Urinary bladder (tissue), 4 donors: ENCODE measurements around the gene SPDYE17. TPM values are rescaled to one million over a fixed set of nuclear protein-coding genes. Genes with fewer than 3 reads are reported as not detected.
"Not testable (repeated sequence)": the region's sequence is repeated elsewhere in the genome, so short reads cannot be mapped to it uniquely, and the experiment has no call there.

ENCODE experiments used
- DNase-seq: peaks from one replicate; pipeline ENCODE4 v3.0.0-alpha.2; 2015; ENCODE audit errors: extremely low spot score
- H3K27ac ChIP-seq: one replicate; pipeline ENCODE4 v1.5.1; 2013; ENCODE audit warnings: low read depth, mild to moderate bottlenecking, moderate library complexity
- H3K36me3 ChIP-seq: one replicate; pipeline ENCODE4 v1.6.1; 2013; ENCODE audit warnings: mild to moderate bottlenecking, moderate library complexity; ENCODE audit not compliant: insufficient read depth
- H3K4me1 ChIP-seq: one replicate; pipeline ENCODE4 v1.6.1; 2013; ENCODE audit warnings: mild to moderate bottlenecking, moderate library complexity; ENCODE audit not compliant: insufficient read depth
- H3K4me3 ChIP-seq: one replicate; pipeline ENCODE4 v1.5.1; 2013; ENCODE audit warnings: low read depth, low read length
- WGBS: extraction: QIAGEN DNeasy Blood & Tissue Kit; methylation state at CpG from one replicate; pipeline ENCODE4 v1.1.7; 2013; 5-methylcytosine and 5-hydroxymethylcytosine counted together
- polyA plus RNA-seq: library from polyadenylated mRNA; stranded (reverse); fragments of 200-250 nt; gene quantifications from one replicate; pipeline ENCODE4 v1.2.3, GENCODE V29; 2013
- total RNA-seq: library from RNA; depleted of rRNA; stranded (reverse); fragments of >200 nt; gene quantifications from one replicate; pipeline ENCODE4 v1.2.3, GENCODE V29; 2014
- donor health status: healthy with polysubstance abuse.
- donor health status: healthy.

Gene SPDYE17
- total and polyA plus RNA-seq, 2 donors = not detected

DNA sequence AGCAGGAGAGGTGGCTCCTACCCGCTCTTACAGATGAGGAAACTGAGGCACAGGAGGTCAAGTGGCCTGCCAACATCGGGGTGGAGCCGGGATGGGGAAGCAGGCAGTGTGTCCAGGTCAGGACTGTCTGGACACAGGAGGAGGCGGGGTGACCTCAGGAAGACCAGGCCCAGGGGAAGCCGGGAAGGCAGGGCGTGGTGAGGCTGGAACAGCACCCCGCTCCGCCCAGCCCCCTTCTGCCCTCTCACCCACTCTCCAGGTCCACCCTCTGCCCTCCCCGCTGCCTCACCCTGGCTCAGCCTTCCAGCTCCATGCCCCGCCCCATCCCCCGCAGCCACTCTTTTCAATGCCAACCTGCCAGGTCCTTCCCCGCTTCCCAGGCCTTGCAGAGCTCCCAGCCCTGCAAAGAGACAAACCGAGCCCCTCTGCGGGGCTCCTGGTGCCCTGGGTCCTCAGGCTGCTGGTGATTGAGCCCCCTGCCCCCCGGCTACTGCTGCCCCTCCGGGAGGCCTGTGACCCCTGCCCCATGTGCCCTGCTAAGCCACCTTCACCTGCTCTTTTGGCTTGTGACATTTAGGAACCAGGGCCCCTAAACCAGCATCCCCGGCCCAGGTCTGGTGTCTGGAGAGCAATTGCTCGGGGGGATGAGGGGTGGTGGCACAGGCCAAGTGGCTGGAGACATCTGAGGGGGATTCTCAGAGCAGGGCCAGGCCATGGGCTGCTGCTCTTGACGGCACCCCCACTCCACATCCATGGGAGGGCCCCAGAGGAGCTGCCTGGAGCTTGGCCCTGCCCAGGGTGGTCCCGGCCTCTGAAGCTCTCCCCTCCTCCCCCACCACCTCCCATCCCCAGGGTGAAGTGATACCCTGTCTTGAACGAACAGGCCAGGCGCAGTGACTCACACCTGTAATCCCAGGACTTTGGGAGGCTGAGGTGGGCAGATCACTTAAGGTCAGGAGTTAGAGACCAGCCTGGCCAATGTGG, 25.7 kb downstream of the SPDYE17 start:
- not testable (repeated sequence) for H3K4me1 ChIP-seq, DNase-seq, H3K36me3 ChIP-seq, H3K27ac ChIP-seq, H3K4me3 ChIP-seq
- WGBS = 85% methylated on average over 11 of the region's 22 CpGs

DNA sequence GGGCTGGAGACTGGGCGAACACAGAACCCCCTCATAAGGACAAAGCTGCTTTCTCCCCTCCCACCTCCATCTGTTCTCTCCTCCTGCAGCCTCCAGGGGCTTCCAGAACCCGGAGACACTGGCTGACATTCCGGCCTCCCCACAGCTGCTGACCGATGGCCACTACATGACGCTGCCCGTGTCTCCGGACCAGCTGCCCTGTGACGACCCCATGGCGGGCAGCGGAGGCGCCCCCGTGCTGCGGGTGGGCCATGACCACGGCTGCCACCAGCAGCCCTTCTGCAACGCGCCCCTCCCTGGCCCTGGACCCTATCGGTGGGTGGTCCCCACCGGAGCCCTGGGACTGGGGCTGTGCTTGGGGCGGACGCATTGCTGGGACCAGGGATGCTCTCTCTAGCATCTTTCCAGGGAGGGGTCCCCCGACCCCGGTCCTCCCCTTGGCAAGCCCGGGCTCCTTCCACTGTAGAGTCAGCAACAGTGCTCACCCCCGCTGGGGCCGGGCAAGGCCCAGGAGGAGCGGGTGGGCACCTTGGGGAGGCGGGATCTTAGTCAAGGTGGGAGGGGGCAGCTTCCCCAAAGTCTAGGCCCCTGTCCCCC, 26.6 kb downstream of the SPDYE17 start:
- H3K27ac ChIP-seq, H3K36me3 ChIP-seq, H3K4me1 ChIP-seq, DNase-seq, H3K4me3 ChIP-seq: not testable (repeated sequence)
- WGBS = 90% methylated on average over 21 of the region's 27 CpGs

DNA sequence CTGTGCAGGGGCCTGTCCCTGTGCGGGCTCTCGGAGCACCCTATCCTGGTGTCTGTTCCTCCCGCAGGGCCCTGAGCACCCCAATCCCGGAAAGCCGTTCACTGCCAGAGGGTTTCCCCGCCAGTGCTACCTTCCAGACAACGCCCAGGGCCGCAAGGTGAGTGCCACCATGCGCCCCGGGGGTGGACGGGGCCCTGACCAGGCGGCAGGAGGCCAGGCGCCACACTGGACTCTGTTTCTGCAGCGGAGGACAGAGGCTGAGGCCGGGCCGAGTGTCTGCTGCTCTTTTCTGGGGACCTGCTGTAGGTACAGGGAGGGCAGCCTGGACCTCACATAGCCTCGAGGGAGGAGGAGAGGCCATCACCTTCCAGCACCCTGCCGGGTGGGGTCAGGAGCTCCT, 28.0 kb downstream of the SPDYE17 start:
- not testable (repeated sequence) for H3K36me3 ChIP-seq, DNase-seq, H3K4me3 ChIP-seq, H3K4me1 ChIP-seq, H3K27ac ChIP-seq
- 97% methylated on average over 11 of the region's 18 CpGs for WGBS

DNA sequence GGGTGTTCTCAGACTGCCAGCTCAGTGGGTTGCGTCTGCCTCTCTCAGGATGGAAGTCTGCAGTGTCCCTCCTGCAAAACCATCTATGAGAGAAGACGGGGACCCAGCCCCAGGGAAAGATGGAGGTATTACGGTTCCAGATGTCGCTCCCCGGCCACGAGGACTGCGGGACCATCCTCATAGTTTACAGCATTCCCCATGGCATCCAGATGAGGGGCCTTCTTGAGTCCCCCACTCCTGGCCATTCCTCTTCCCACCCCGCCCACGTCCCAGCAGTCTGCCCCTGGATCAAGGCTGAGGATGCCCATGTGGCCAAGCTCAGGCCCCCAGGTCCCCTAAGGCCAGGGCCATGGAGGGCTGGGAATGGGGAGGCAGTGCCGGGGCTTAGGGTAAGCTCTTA, 28.9 kb downstream of the SPDYE17 start:
- H3K36me3 ChIP-seq, DNase-seq, H3K4me1 ChIP-seq, H3K27ac ChIP-seq, H3K4me3 ChIP-seq: not testable (repeated sequence)
- WGBS = 84% methylated on average over 10 of the region's 10 CpGs

DNA sequence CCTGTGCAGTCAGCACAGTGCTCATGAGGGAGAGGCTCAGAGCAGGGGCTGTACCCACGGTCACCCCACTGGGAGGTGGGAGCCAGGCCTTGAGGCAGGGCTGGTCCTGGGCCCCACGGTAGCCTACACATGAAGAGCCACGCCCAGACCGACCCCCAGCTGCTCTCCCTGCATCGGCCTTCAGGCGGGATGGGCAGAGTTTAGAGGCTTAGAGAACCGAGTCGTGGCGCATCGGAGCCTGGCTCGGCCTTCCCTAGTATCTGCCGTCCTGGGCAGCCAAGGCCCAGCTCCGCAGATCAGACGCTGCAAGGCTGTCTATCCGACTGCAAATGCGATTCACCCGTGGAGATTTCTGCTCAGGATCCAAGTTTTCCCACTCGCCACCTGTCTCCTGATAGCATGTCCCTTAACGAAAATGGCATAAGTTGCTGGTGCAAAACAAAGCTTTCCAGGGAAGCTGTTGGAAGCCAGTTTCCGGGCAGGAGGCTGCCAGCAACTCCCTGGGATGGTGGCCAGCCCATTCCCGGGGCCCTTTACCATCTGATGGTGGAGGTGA, 29.4 kb downstream of the SPDYE17 start:
- DNase-seq, H3K4me3 ChIP-seq, H3K4me1 ChIP-seq, H3K27ac ChIP-seq, H3K36me3 ChIP-seq: not testable (repeated sequence)
- WGBS = 91% methylated on average over 21 of the region's 21 CpGs

DNA sequence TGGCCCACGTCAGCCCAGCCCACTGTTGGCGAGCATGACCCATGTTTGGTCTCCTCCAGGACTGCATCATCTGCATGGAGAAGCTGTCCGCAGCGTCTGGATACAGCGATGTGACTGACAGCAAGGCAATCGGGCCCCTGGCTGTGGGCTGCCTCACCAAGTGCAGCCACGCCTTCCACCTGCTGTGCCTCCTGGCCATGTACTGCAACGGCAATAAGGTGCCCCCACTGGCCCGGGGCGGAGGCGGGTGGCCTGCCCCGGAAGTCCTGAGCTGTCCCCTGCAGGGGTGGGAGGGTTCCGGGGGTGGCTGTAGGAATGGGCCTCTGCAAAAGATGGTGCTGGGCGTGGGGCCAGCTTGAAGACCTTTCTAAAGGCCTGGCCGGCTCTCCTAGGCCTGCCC, 30.1 kb downstream of the SPDYE17 start:
- 83% methylated on average over 15 of the region's 15 CpGs for WGBS
- not testable (repeated sequence) for DNase-seq, H3K27ac ChIP-seq, H3K4me3 ChIP-seq, H3K4me1 ChIP-seq, H3K36me3 ChIP-seq

DNA sequence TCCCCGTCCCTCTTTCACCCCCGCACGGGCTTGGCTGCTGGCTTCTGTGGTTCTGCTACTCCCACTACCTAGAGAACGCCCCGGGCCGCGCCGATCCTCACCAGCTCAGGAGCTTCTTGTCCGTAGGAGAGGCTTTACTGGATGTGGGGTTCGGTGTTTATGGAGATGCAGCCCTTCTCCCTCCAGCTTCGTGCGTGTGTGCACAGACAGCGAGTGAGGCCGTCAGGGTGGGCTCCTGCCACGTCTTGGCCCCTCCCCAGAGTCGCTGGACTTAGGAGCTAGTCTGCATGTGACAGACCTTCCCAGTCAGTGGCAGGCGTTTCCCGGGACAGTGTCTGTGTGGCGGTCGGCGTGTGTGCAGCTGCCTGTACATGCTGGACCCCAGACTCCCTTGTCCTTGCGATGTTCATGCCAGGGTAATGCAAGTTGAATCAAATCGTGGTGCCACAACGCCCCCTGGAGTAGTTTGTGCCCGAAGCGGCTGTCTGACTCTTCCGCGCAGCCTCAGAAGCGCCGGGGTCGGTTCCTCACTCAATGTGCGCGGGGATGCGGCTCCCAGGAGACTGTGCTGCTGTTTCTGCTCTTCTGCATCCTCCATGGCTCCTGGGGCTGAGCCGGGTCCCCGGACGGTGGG, 32.6 kb downstream of the SPDYE17 start:
- H3K4me1 ChIP-seq, DNase-seq, H3K4me3 ChIP-seq, H3K27ac ChIP-seq, H3K36me3 ChIP-seq: not testable (repeated sequence)
- WGBS = 60% methylated on average over 17 of the region's 37 CpGs

DNA sequence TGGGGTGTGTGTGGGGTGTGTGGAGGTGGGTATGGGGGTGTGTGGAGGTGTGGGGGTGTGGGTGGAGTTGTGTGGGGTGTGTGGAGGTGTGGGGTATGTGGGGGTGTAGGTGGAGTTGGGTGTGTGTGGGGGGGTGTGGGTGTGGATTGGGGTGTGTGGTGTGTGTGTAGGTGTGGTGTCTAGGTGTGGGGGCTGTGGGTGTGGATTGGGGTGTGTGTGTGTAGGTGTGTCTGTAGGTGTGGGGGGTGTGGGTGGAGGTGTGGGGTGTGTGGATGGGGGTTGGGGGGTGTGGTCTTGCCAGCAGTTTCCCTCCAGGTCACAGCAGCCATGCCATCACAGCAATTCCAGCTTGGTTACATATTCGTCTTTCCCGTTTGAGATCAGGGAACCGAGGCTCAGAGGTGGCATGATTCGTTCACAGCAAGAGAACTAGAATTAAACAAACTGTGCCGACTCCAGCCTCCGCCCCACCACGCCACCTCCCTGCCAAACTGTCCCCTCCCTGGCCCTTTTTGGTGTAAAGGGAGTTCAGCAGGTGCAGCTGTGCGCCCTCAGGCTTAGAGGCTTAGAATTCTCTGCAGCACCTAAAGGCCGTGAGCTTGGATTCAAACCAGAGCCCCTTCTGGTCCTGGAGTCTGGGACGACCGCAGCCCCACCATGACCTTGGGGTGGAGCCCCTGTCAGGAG, 33.3 kb downstream of the SPDYE17 start:
- not testable (repeated sequence) for DNase-seq, H3K27ac ChIP-seq, H3K4me3 ChIP-seq, H3K36me3 ChIP-seq, H3K4me1 ChIP-seq
- 85% methylated on average over 9 of the region's 11 CpGs for WGBS

DNA sequence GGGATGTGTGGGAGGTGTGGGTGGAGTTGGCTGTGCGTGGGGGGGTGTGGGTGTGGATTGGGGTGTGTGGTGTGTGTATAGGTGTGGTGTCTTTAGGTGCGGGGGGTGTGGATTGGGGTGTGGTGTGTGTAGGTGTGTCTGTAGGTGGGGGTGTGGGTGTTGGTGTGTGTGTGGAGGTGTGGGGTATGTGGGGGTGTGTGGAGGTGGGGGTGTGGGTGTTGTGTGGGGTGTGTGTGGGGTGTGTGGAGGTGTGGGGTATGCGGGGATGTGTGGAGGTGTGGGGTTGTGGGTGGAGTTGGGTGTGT, 33.9 kb downstream of the SPDYE17 start:
- no peak for DNase-seq
- Histone ChIP-seq H3K4me1 (no peaks in the 10 kb centered on the region), H3K27ac (no peak overlapping the region), H3K4me3 (no peak overlapping the region), H3K36me3 (no peaks in the 10 kb centered on the region)
- WGBS = 89% methylated on average over 3 of the region's 3 CpGs

DNA sequence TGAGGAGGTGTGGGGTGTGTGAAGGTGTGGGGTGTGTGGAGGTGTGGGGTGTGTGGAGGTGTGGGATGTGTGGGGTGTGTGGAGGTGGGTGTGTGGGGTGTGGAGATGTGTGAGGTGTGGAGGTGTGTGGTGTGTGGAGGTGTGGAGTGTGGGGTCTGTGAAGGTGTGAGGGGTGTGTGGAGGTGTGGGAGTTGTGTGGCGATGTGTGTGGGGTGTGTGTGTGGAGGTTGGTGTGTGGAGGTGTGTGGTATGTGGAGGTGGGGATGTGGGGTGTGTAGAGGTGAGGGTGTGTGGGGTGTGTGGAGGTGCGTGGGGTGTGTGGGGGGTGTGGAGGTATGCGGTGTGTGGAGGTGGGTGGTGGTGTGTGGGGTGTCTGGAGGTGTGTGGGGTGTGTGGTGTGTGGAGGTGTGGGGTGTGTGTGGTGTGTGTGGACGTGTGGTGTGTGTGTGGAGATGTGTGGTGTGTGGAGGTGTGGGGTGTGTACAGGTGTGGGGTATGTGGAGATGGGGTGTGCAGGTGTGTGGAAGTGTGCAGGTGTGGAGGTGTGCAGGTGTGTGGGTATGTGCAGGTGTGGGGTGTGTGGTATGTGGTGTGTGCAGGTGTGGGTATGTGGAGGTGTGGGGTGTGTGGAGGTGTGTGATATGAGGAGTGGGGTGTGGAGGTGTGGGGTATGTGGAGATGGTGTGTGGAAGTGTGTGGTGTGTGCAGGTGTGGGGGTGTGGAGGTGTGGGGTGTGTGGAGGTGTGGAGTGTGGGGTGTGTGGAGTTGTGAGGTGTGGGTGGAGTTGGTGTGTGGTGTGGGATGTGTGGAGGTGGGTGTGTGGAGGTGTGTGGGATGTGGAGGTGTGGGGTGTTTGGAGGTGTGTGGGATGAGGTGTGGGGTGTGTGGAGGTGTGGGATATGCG, 34.5 kb downstream of the SPDYE17 start:
- Histone ChIP-seq H3K4me3 (no peak overlapping the region), H3K36me3 (no peaks in the 10 kb centered on the region), H3K27ac (no peak overlapping the region), H3K4me1 (no peaks in the 10 kb centered on the region)
- 78% methylated on average over 5 of the region's 5 CpGs for WGBS
- DNase-seq = no peak

DNA sequence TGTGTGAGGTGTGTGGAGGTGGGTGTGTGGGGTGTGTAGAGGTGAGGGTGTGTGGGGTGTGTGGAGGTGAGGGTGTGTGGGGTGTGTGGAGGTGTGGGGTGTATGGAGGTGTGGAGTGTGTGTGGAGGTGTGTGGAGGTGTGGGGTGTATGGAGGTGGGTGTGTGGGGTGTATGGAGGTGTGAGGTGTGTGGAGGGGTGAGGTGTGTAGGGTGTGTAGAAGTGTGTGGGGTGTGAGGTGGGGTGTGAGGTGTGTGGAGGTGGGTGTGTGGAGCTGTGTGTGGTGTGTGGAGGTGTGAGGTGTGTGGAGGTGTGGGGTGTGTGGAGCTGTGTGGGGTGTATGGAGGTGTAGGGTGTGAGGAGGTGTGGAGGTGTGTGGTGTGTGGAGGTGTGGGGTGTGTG, 35.2 kb downstream of the SPDYE17 start:
- not testable (repeated sequence) for H3K4me1 ChIP-seq, H3K27ac ChIP-seq, H3K36me3 ChIP-seq, H3K4me3 ChIP-seq, DNase-seq

DNA sequence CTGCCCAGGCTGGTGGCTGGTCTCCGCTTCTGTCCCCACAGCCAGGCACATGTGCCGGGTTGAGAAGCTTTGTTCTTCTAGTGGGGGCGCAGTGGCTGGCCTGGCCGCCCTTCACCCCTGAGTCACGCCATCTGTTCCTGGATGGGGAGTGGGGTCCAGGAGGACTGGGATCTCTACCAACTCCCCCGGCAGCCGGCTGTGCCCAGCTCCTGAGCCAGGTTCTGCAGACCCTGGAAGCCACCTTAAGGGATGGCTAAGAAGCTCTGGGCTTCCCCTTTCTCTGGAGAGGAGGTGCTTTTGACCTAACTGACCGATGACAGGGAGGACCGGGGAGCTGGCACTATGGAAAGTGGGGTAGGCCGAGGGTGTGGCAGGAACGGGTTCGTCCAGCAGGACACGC, 37.9 kb downstream of the SPDYE17 start:
- not testable (repeated sequence) for H3K4me3 ChIP-seq, H3K27ac ChIP-seq, DNase-seq, H3K36me3 ChIP-seq, H3K4me1 ChIP-seq
- 97% methylated on average over 6 of the region's 13 CpGs for WGBS

DNA sequence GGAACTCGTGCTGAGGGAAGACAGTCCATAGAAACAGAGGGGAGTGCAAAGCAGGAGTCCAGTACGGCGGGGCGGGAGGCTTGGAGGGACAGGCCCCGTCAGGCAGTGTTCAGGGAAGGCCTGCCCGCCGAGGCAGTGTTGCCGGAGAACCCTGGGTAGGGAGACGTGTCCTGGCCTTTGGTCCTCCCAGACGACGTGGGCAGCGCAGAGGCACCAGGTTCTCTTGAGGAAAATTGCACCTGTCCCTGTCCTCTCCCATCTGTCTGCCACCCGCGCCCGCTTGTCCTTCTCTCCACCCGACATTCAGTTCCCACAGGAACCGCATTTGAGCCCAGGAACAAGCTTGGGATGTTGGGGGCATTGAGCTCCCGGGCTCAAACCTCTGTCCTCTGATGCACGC, 38.3 kb downstream of the SPDYE17 start:
- H3K36me3 ChIP-seq, H3K4me1 ChIP-seq, DNase-seq, H3K4me3 ChIP-seq, H3K27ac ChIP-seq: not testable (repeated sequence)
- WGBS = 91% methylated on average over 19 of the region's 19 CpGs
